ENCODE measurements around the gene ELMO2.
A peak's percentile ranks its signal among the peaks of the same experiment; 100 is the strongest.

The ELMO2 gene

GRCh38 chr20:46353500-46354206 lies 52.8 kb downstream of the ELMO2 start:
- DNase-seq (ENCODE audit: low read depth in 1 of 2, low spot score in 1 of 2): no peak

GRCh38 chr20:46352370-46352938 lies 54.0 kb downstream of the ELMO2 start:
- no peak for DNase-seq (ENCODE audit: low read depth in 1 of 2, low spot score in 1 of 2)

GRCh38 chr20:46351357-46352058 lies 54.9 kb downstream of the ELMO2 start:
- DNase-seq (ENCODE audit: low read depth in 1 of 2, low spot score in 1 of 2): no peak

GRCh38 chr20:46350986-46351267 lies 55.5 kb downstream of the ELMO2 start:
- no peak for DNase-seq (ENCODE audit: low read depth in 1 of 2, low spot score in 1 of 2)

GRCh38 chr20:46350201-46350985 lies 56.0 kb downstream of the ELMO2 start:
- no peak for DNase-seq (ENCODE audit: low read depth in 1 of 2, low spot score in 1 of 2)

- no peak for DNase-seq (ENCODE audit: low read depth in 1 of 2, low spot score in 1 of 2)
These were observed 56.7 kb downstream of the ELMO2 start for GRCh38 chr20:46349742-46350056.

GRCh38 chr20:46349035-46349741 lies 57.2 kb downstream of the ELMO2 start:
- DNase-seq (ENCODE audit: low read depth in 1 of 2, low spot score in 1 of 2): peak in 1 of 2 donors; percentile 32

GRCh38 chr20:46347841-46348803 lies 58.3 kb downstream of the ELMO2 start:
- DNase-seq (ENCODE audit: low read depth in 1 of 2, low spot score in 1 of 2): no peak

GRCh38 chr20:46346770-46347169 lies 59.6 kb downstream of the ELMO2 start:
- no peak for DNase-seq (ENCODE audit: low read depth in 1 of 2, low spot score in 1 of 2)

GRCh38 chr20:46344488-46345162 lies 61.8 kb downstream of the ELMO2 start:
- no peak for DNase-seq (ENCODE audit: low read depth in 1 of 2, low spot score in 1 of 2)

- DNase-seq (ENCODE audit: low read depth in 1 of 2, low spot score in 1 of 2): no peak
These were observed 62.4 kb downstream of the ELMO2 start for GRCh38 chr20:46343975-46344357.

GRCh38 chr20:46343348-46343974 lies 63.0 kb downstream of the ELMO2 start:
- no peak for DNase-seq (ENCODE audit: low read depth in 1 of 2, low spot score in 1 of 2)

- no peak for DNase-seq (ENCODE audit: low read depth in 1 of 2, low spot score in 1 of 2)
These were observed 63.7 kb downstream of the ELMO2 start for GRCh38 chr20:46342451-46343347.

GRCh38 chr20:46342010-46342378 lies 64.4 kb downstream of the ELMO2 start:
- DNase-seq (ENCODE audit: low read depth in 1 of 2, low spot score in 1 of 2): no peak

- no peak for DNase-seq (ENCODE audit: low read depth in 1 of 2, low spot score in 1 of 2)
These were observed 65.1 kb downstream of the ELMO2 start for GRCh38 chr20:46341074-46342009.

GRCh38 chr20:46339037-46339436 lies 67.4 kb downstream of the ELMO2 start:
- DNase-seq (ENCODE audit: low read depth in 1 of 2, low spot score in 1 of 2): no peak

GRCh38 chr20:46336735-46337134 lies 69.7 kb downstream of the ELMO2 start:
- DNase-seq (ENCODE audit: low read depth in 1 of 2, low spot score in 1 of 2): no peak
